Measurements from ENCODE around the gene NLGN1.
"Not testable (repeated sequence)": the region's sequence is repeated elsewhere in the genome, so short reads cannot be mapped to it uniquely, and the experiment has no call there.

NLGN1 gene

DNA sequence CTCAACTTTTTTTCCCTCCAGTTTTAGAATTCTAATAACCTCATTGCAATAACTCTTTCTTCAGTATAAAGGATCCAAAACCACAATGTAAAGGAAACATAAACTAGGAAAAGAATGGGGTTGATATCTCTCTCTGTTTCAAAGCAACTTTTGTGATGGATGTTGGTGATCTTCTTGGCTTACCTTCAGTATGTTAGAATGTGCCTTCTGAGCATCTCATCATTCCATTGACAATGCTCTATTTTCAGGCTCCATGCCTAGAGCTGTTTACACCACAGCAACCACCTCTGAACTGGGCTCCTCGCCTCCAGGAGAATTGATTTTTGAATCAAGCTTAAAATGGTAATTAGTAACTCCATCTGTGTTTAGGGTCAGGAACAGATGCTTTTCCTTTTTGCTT, 6.6 kb downstream of the NLGN1 start:
- no peaks in the 10 kb centered on the region for H3K27me3 Mint-ChIP-seq
- no peaks in the 10 kb centered on the region for H3K4me1 Mint-ChIP-seq
- no peaks in the 10 kb centered on the region for H3K9me3 Mint-ChIP-seq
- H3K36me3 Mint-ChIP-seq, result no peaks in the 10 kb centered on the region
- no peak overlapping the region for H3K4me3 Mint-ChIP-seq
- no peak for ATAC-seq
- H3K27ac Mint-ChIP-seq, result no peak overlapping the region

DNA sequence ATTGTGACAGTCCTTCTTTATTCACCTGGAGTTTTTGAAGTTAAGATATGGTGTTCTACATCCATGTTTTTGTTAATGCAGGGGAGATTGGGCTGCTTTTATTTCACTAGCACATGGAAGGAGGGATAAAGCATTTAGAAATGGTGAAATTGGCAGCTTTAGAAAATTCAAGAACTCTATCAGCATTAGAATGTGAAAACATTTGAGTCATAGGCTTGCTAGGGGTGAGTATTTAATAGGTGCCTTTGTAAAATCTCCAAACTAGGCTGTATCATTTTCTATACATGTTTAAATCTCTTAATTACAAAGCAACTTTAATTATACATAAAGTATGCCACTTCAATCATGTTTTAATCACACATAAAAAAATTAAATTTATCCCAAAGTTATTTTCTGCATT, 12.9 kb downstream of the NLGN1 start:
- no peak overlapping the region for H3K27ac Mint-ChIP-seq
- H3K36me3 Mint-ChIP-seq, result no peaks in the 10 kb centered on the region
- H3K4me1 Mint-ChIP-seq, result no peaks in the 10 kb centered on the region
- H3K9me3 Mint-ChIP-seq, result no peaks in the 10 kb centered on the region
- no peaks in the 10 kb centered on the region for H3K27me3 Mint-ChIP-seq
- H3K4me3 Mint-ChIP-seq, result no peak overlapping the region
- ATAC-seq, result no peak

DNA sequence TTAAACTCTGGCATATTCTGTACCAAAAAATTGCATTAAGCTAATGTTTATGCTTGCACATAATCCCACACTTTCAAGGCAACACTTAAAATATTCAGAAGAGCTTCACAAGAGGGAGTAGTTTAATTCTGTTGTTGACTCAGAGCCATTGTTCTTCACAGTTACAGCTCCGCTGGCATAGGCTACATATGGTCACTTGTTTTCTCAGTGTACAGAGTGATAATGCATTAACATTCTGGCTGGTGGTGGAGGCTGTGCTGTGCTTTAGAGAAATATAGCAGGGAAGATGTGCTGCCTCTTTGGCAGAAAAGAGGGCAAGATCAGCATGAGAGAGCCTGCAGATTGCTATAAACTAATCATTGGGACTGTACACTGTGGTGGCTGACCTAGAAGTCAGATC, 13.3 kb downstream of the NLGN1 start:
- H3K4me1 Mint-ChIP-seq, result no peaks in the 10 kb centered on the region
- no peaks in the 10 kb centered on the region for H3K36me3 Mint-ChIP-seq
- no peaks in the 10 kb centered on the region for H3K9me3 Mint-ChIP-seq
- H3K27ac Mint-ChIP-seq, result no peak overlapping the region
- ATAC-seq, result peak; percentile 8
- no peak overlapping the region for H3K4me3 Mint-ChIP-seq
- no peaks in the 10 kb centered on the region for H3K27me3 Mint-ChIP-seq

DNA sequence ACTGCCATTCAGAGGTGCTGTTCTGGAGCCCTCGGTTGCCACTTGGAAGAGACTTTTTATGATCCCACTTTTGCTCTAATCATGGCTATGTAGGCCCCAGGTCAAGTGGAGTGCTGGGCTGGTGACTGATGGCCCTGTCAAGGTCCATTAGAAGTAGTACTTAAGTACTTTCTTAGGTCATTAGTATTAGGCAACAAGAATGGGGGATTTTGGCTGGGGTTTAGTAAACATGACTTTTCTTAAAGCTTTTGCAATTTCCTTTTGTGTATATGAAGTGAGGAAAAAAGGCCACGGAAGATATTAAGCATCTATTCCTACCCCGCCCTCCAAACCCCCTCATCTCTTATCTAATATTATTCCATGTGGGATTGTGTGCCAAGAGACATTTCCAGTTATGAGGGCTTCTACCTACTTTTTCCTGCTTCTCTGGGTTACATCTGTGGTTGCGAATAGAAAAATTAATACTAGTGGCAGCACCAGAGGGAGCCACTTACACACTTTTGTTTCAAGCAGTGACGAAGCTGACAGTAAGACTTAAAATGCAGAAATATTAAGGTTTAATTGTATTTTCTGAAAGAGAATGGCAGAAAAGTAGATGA, 13.9 kb downstream of the NLGN1 start:
- Mint-ChIP-seq H3K27ac (no peak overlapping the region), H3K4me3 (no peak overlapping the region), H3K4me1 (no peaks in the 10 kb centered on the region), H3K9me3 (no peaks in the 10 kb centered on the region), H3K36me3 (no peaks in the 10 kb centered on the region), H3K27me3 (no peaks in the 10 kb centered on the region)
- no peak for ATAC-seq

- Mint-ChIP-seq H3K4me3 (no peak overlapping the region), H3K27me3 (no peaks in the 10 kb centered on the region), H3K36me3 (no peaks in the 10 kb centered on the region), H3K4me1 (no peaks in the 10 kb centered on the region), H3K27ac (no peak overlapping the region), H3K9me3 (peaks cover 3% of the 10 kb centered on the region)
- ATAC-seq, result no peak
Observed at GRCh38 chr3:173416070-173416469, 18.5 kb downstream of the NLGN1 start.

- no peak for ATAC-seq
- no peaks in the 10 kb centered on the region for H3K27me3 Mint-ChIP-seq
Observed at GRCh38 chr3:173429076-173429475, 31.5 kb downstream of the NLGN1 start.

GRCh38 chr3:173429527-173429926, 32.0 kb downstream of the NLGN1 start:
- Mint-ChIP-seq H3K27me3 (no peaks in the 10 kb centered on the region), H3K9me3 (peaks cover 17% of the 10 kb centered on the region), H3K36me3 (no peaks in the 10 kb centered on the region), H3K4me3 (no peak overlapping the region), H3K4me1 (no peaks in the 10 kb centered on the region), H3K27ac (no peak overlapping the region)
- no peak for ATAC-seq

More at GRCh38 chr3:173429076-173429475, 31.5 kb downstream of the NLGN1 start:
- Mint-ChIP-seq H3K4me3 (no peak overlapping the region), H3K9me3 (peaks cover 17% of the 10 kb centered on the region), H3K36me3 (no peaks in the 10 kb centered on the region), H3K27ac (no peak overlapping the region), H3K4me1 (no peaks in the 10 kb centered on the region)

DNA sequence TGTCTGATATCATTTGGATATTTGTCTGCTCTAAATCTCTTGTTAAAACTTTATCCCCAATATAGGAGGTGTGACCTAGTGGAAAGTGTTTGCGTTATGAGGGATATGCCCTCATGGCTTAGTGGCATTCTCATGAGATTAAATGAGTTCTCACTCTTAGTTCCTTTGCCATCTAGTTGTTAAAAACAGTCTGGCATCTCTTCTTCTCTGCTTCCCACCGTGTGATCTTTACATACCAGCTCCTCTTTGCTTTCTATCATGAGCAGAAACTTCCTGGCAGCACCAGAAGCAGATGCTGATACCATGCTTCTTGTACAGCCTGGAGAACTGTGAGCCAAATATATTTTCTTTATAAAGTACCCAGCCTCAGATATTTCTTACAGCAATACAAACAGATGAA, 33.0 kb downstream of the NLGN1 start:
- no peak overlapping the region for H3K4me3 Mint-ChIP-seq
- H3K27me3 Mint-ChIP-seq, result no peaks in the 10 kb centered on the region
- H3K4me1 Mint-ChIP-seq, result no peaks in the 10 kb centered on the region
- no peak for ATAC-seq
- peaks cover 14% of the 10 kb centered on the region for H3K9me3 Mint-ChIP-seq
- no peaks in the 10 kb centered on the region for H3K36me3 Mint-ChIP-seq
- no peak overlapping the region for H3K27ac Mint-ChIP-seq

GRCh38 chr3:173439004-173439403, 41.5 kb downstream of the NLGN1 start:
- Mint-ChIP-seq H3K27me3 (no peaks in the 10 kb centered on the region), H3K4me3 (no peak overlapping the region), H3K4me1 (no peaks in the 10 kb centered on the region), H3K9me3 (peaks cover 7% of the 10 kb centered on the region), H3K36me3 (no peaks in the 10 kb centered on the region), H3K27ac (no peak overlapping the region)
- no peak for ATAC-seq

- Mint-ChIP-seq H3K36me3 (no peaks in the 10 kb centered on the region), H3K27ac (no peak overlapping the region), H3K9me3 (peaks cover 7% of the 10 kb centered on the region), H3K27me3 (no peaks in the 10 kb centered on the region), H3K4me3 (no peak overlapping the region), H3K4me1 (no peaks in the 10 kb centered on the region)
- no peak for ATAC-seq
Observed at GRCh38 chr3:173440514-173440913, 43.0 kb downstream of the NLGN1 start.

DNA sequence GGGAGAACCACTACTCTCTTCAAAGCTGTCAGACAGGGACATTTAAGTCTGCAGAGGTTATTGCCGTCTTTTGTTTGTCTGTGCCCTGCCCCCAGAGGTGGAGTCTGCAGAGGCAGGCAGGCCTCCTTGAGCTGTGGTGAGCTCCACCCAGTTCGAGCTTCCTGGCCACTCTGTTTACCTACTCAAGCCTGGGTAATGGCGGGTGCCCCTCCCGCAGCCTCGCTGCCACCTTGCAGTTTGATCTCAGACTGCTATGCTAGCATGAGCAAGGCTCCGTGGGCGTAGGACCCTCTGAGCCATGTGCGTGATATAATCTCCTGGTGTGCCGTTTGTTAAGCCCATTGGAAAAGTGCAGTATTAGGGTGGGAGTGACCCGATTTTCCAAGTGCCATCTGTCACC, 54.0 kb downstream of the NLGN1 start:
- H3K27ac Mint-ChIP-seq, H3K9me3 Mint-ChIP-seq, H3K27me3 Mint-ChIP-seq, ATAC-seq, H3K4me1 Mint-ChIP-seq, H3K4me3 Mint-ChIP-seq, H3K36me3 Mint-ChIP-seq: not testable (repeated sequence)

- no peak overlapping the region for H3K4me3 Mint-ChIP-seq
- no peaks in the 10 kb centered on the region for H3K36me3 Mint-ChIP-seq
- no peak overlapping the region for H3K27ac Mint-ChIP-seq
- no peak for ATAC-seq
- no peaks in the 10 kb centered on the region for H3K27me3 Mint-ChIP-seq
- peaks cover 11% of the 10 kb centered on the region for H3K9me3 Mint-ChIP-seq
- H3K4me1 Mint-ChIP-seq, result no peaks in the 10 kb centered on the region
Observed at GRCh38 chr3:173463250-173463649, 65.7 kb downstream of the NLGN1 start.

- no peak for ATAC-seq
- no peaks in the 10 kb centered on the region for H3K27me3 Mint-ChIP-seq
- H3K27ac Mint-ChIP-seq, result no peak overlapping the region
- no peak overlapping the region for H3K4me3 Mint-ChIP-seq
- no peaks in the 10 kb centered on the region for H3K36me3 Mint-ChIP-seq
- H3K9me3 Mint-ChIP-seq, result peaks cover 11% of the 10 kb centered on the region
- no peaks in the 10 kb centered on the region for H3K4me1 Mint-ChIP-seq
Observed at GRCh38 chr3:173465112-173465511, 67.6 kb downstream of the NLGN1 start.

DNA sequence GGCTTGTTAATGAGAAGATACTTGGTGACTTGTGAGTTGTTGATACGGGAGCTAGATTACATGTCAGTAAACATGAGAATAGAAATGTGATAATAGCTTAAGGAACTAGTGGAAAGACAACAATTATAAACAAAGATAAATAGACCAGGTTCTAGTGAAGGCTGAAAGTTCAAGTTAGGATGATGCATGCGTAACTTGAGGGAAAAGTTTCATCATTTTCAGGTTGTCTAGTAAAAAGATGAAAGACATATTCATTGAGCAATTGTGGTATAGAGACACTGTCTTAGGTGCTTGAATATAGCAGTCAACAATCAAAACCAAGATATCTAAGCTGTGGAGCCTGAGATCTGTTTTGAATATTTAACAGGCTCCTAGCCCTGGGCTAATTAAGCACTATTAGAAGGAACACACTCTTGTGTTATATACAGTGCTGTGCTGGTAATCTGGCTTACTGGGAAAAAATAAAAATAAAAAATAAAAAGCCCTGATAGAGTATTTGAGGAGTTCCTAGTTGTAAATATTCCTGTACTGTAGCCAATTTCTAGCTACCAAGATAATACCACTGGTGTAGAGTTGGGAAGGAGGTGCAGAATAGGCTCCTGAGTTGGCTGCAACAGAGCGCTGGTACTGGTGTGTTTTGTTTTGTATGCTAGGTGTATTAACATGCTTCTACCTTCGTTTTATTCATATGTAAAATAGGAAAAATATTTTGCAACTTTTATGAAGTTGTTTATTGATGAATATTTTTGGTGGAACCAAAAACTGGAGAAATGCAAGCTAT, 68.5 kb downstream of the NLGN1 start:
- H3K9me3 Mint-ChIP-seq, result peaks cover 11% of the 10 kb centered on the region
- H3K27me3 Mint-ChIP-seq, result no peaks in the 10 kb centered on the region
- H3K27ac Mint-ChIP-seq, result no peak overlapping the region
- no peaks in the 10 kb centered on the region for H3K4me1 Mint-ChIP-seq
- H3K36me3 Mint-ChIP-seq, result no peaks in the 10 kb centered on the region
- H3K4me3 Mint-ChIP-seq, result no peak overlapping the region
- no peak for ATAC-seq

GRCh38 chr3:173467501-173467900, 70.0 kb downstream of the NLGN1 start:
- no peak overlapping the region for H3K4me3 Mint-ChIP-seq
- no peaks in the 10 kb centered on the region for H3K4me1 Mint-ChIP-seq
- no peaks in the 10 kb centered on the region for H3K36me3 Mint-ChIP-seq
- H3K27ac Mint-ChIP-seq, result no peak overlapping the region
- no peak for ATAC-seq
- peaks cover 9% of the 10 kb centered on the region for H3K9me3 Mint-ChIP-seq
- no peaks in the 10 kb centered on the region for H3K27me3 Mint-ChIP-seq

DNA sequence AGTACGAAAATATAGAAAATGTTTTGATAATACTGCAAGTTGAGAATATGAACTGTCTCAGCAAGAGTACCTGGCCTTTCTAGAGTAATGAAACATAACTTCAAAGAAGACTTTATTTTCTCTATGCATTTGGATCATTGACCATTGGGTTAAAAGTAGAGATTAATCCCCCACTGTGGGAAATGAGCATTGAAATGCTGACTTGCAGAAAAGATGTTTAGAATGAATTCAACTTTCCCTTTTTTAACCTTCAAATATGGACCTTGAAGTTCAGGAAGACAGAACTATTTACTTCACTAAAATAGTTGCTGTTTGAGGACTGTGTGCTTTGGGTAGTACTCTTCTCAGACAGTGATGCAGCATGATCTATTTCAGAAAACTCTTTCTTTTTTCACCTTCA, 75.7 kb downstream of the NLGN1 start:
- H3K27me3 Mint-ChIP-seq, result no peaks in the 10 kb centered on the region

More for the DNA sequence above, 75.7 kb downstream of the NLGN1 start:
- no peak overlapping the region for H3K27ac Mint-ChIP-seq
- peaks cover 6% of the 10 kb centered on the region for H3K9me3 Mint-ChIP-seq
- H3K4me3 Mint-ChIP-seq, result no peak overlapping the region
- H3K4me1 Mint-ChIP-seq, result no peaks in the 10 kb centered on the region
- H3K36me3 Mint-ChIP-seq, result no peaks in the 10 kb centered on the region
- no peak for ATAC-seq

All from stimulated activated memory B cell treated with anti-CD40 and anti-IgM and Interleukin-4, amounts not matched to agents 10 μg/mL and 1 μg/mL and 100 μg/mL, for 72 hours (primary cell).